GM12801 (cell line): ENCODE results near the gene SLC24A4.

Experiments used
- CTCF ChIP-seq: IDR thresholded peaks from one replicate; pipeline ENCODE4 v1.5.1; 2011; ENCODE audit warnings: control low read depth; ENCODE audit not compliant: insufficient read length; ENCODE audit errors: extremely low read depth

The SLC24A4 gene

DNA sequence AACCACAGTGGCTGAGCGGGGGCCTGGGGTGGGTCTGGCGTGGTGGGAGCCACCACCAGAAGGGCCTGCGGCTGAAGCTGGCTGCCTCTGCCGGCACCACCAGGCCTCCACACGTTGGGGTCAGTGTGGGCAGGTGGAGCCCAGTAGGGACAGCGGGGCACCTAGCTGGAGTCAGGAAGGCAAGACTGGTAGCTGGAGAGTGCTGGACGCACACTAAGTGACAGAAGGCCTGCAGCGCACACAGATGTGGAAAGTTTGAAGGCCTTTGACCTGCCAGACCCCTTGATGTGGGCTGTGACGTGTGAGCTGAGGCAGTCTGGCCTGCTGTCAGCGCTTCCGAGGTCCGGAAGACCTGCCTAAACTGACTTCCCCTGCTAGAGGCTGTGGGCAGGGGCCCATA lies 216.9 kb downstream of the SLC24A4 start:
- no peak for TF ChIP-seq CTCF

DNA sequence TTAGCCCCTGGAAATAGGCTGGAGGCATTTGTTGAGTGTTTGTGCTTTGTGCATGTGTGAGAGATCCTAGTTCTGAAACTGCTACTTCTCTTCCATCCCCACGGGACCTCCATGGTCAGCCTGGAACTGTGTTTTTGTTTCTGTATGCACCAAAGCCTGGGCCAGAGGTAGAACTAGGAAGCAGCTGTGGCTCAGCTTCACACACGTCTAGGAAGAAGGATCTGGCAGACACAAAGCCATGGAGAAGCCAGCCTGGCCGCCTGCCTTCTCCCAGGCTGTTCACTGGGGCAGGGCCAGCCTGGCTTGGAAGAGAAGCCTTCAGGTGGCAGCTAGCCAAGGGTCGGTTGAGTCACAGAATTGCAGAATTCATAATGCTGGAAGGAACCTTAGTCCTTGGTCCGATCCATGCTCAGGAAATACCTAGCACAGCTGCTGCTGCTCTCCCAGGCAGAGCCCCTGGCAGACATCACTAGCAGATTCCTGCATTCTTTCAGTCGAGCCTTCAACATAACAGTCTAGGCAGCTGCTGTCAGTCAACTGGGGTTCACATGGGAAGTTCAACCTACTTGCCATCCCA lies 217.6 kb downstream of the SLC24A4 start:
- TF ChIP-seq CTCF = no peak

GRCh38 chr14:92542766-92543554 lies 220.0 kb downstream of the SLC24A4 start:
- TF ChIP-seq CTCF = no peak

DNA sequence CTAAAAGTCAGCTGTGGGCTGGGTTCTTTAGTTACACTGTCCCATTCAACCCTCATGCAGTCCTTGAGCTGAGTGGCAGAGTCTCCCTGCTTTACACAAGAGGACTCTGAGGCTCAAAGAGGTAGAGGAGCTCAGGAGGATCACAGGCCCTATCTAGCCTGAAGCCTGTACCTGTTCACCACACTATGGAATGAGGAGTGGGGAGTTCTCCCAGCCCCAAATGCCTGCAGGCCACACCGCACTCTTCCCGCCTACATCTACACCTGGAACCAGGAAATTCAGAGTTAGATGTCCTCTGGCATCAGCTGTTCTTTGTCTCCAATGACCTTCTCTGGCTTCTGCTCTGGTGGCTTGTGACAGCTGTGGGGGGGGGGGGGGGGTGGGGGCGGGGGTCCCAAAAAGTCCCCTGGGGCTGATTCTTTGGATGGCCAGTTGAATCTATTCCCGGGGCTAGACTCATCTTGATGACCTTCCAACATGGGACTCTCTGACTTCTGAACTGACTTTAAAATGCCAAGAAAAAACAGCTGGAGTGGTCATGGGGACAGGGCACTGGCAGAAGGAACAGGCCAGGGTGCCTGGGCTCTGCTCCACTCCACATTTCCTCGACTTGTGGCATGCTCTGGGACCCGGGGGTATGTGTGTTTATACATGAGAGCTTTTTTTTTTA lies 221.2 kb downstream of the SLC24A4 start:
- no peak for TF ChIP-seq CTCF

DNA sequence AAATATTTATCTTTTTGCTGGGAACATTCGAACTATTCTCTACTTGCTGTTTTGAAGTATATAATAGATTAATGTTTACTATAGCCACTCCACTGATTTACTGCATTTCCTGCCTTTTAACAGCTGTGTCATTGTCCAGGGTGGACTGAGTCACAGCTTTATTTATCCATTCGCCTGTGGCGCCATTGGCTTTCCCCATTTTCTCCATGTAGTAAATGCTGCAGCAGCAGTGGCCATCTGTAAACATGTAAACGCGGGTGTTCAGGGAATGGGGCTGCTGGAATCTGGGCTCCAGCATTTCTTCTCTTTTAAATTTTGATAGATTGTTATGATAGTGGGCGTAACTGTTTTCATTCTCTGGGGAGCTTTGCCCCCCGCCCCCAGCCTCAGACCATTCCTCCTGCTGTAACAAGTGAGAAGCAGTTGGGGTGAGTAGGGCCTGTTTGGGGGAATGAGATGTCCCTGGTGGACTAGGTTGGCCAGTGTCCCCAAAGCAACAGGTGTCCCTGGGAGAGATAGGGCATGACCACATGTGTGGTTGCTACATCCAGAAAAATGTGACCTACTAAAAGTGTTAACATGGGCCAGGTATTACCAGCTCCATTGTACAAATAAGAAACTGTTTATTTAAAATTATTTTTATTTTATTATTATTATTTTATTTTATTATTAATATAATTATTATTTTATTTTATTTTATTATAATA lies 223.5 kb downstream of the SLC24A4 start:
- no peak for TF ChIP-seq CTCF

- no peak for TF ChIP-seq CTCF
Observed at GRCh38 chr14:92549105-92549858, 226.3 kb downstream of the SLC24A4 start.
